ENCODE measurements around the gene NT5C3A.

- no peak for TF ChIP-seq CTCF (conservative IDR thresholded peaks at IDR 0.05; ENCODE audit: low read length)
- no peak for TF ChIP-seq EZH2phosphoT487 (IDR thresholded peaks at IDR 0.05; ENCODE audit: borderline replicate concordance)
These were observed 23.2 kb downstream of the NT5C3A start for GRCh38 chr7:33039257-33039902.
